ENCODE results near the gene PSENEN. TPM values are rescaled to one million over a fixed set of nuclear protein-coding genes. Genes with fewer than 3 reads are reported as not detected.

Gene PSENEN
- total and polyA plus RNA-seq, 11 donors = 25.2 to 95.1 (median 42.3) TPM

DNA sequence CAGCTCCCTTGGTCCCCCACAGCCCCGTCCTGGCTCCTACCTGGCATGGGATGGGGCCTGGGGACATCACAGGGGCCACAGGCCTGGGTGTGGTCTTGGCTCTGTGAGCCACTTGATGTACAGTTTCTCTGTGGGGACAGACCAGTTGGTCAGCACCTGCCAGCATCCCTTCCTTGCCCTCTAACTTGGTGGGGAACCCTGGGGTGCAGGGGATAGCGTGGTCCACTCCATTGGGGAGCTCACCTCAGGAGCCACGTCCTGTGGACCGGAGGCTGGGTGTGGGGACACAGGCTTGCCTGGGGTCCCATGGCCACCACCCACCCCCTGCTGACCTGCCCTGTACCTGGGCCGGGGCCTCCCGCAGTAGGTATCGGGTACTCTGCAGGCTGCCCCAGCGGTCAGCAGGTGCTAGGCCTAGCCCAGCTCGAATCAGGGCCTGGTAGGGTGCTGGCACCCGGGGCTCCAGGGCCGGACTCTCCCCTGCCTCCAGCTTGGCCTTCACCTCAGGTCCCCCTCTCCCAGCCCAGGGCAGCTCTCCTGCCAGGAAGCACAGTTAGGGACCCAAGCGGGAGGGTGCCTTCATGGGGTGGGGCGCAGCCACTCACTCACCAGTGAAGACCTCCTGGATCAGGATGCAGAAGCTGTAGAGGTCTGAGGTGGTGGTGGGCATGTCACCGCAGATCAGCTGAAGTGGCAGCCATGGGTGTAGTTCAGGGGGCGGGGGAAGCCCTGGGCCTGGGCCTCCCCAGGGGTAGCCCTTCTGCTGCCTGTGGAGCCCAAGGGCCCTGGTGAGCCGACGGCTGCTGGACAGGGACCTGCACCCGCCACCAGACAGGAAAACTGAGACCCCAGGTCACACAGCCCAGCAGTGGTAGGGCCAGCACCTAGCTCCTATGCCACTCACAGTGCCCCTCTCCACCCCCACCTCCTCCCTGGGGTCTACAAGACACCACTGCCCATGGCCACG, 44.8 kb downstream of the PSENEN start:
- WGBS, 4 donors = 82 to 91% (median 87%) methylated on average over 7 to 19 of the region's 19 CpGs
- Histone ChIP-seq H3K27me3 (peaks cover 0 to 4% (median 0%) of the 10 kb centered on the region in 9 donors), H3K9me3 (no peaks in the 10 kb centered on the region), H3K36me3 (peaks cover 0 to 2% (median 0%) of the 10 kb centered on the region in 9 donors), H3K4me1 (no peaks in the 10 kb centered on the region), H3K27ac (no peak overlapping the region), H3K4me3 (no peak overlapping the region)
- TF ChIP-seq POLR2A (IDR thresholded peaks at IDR 0.05) = no peak
- TF ChIP-seq, protein P1, sequence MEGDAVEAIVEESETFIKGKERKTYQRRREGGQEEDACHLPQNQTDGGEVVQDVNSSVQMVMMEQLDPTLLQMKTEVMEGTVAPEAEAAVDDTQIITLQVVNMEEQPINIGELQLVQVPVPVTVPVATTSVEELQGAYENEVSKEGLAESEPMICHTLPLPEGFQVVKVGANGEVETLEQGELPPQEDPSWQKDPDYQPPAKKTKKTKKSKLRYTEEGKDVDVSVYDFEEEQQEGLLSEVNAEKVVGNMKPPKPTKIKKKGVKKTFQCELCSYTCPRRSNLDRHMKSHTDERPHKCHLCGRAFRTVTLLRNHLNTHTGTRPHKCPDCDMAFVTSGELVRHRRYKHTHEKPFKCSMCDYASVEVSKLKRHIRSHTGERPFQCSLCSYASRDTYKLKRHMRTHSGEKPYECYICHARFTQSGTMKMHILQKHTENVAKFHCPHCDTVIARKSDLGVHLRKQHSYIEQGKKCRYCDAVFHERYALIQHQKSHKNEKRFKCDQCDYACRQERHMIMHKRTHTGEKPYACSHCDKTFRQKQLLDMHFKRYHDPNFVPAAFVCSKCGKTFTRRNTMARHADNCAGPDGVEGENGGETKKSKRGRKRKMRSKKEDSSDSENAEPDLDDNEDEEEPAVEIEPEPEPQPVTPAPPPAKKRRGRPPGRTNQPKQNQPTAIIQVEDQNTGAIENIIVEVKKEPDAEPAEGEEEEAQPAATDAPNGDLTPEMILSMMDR (IDR thresholded peaks at IDR 0.05) = no peak
- DNase-seq (no peak), ATAC-seq (peak in 1 of 4 donors; percentile 15)
- intact Hi-C loops (cut with DNase I) = loop anchor here in 1 of 10 donors (10.0 kb wide), 1 partner anchor 85 kb away; no protein-coding TSS in a partner anchor

DNA sequence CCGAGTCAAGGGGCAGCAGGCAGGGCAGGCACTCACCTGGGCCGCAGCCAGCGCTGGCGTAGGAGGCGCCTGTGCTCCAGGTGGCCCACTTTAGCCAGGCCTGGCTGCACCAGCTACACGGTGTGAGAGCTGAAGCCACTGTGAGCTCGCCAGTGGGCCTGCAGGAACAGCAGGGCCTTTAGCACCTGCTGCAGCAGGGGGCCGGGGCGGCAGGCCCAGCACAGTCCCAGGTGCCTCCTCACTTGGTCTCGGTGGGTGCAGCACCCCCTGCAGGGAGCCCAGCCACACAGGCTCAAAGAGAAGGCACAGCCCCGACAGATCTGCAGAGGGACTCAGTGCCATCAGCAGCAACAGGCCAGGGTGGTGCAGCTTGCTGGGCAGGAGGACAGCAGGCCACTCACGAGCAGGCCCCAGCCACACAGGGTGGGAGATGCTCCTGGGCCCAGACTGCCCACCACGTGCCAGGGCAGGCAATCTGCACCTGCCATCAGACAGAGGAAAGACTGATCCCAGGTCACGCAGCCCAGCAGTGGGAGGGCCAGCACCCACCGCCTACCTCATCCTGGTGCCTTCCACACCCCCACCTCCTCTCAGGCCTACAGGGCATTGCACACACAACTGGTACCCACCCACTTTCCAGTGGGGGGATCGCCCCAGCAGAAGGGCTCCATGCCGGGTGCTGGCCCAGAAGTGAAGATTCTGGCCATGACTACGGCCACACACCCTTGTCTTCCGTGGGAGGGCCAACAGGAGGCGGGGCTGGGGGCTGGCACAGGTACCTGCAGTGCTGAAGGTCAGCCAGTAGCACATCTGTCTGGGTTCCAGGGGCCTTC, 45.7 kb downstream of the PSENEN start:
- TF ChIP-seq, protein P1 (IDR thresholded peaks at IDR 0.05) = no peak
- TF ChIP-seq POLR2A (IDR thresholded peaks at IDR 0.05) = no peak
- Histone ChIP-seq H3K9me3 (no peaks in the 10 kb centered on the region), H3K4me1 (no peaks in the 10 kb centered on the region), H3K36me3 (no peaks in the 10 kb centered on the region), H3K4me3 (no peak overlapping the region), H3K27me3 (peaks cover 0 to 8% (median 0%) of the 10 kb centered on the region in 9 donors), H3K27ac (no peak overlapping the region)
- intact Hi-C loops (cut with DNase I) = no loop called here
- ATAC-seq = no peak
- DNase-seq = no peak
- WGBS, 4 donors = 60 to 68% (median 64%) methylated on average over 14 to 20 of the region's 20 CpGs

DNA sequence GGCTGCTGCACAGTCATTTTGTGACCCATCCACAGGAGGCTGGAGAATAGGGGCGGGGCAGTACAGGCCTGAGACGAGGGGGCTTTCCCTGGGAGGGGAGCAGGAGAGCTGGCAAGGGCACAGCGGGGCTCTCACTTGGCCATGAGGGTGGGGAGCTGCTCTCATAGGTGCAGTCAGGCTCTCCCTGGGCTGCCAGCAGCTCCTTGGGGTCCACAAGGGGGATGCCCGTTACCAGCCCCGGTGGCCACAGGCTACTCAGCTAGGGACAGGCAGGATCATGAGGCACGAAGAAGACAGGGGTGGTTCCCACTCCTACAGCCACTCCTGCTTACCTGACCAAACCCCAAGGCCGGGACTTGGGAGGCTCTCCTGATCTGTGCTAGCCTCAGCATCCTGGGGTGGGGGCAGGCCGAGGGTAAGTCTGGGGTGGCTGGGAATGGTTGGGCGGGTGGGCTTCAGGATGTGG, 46.4 kb downstream of the PSENEN start:
- 83 to 90% (median 85%) methylated on average over 4 to 9 of the region's 9 CpGs for WGBS, 4 donors
- Histone ChIP-seq H3K9me3 (no peaks in the 10 kb centered on the region), H3K27me3 (peaks cover 0 to 14% (median 5%) of the 10 kb centered on the region in 9 donors), H3K27ac (no peak overlapping the region), H3K4me3 (no peak overlapping the region), H3K4me1 (no peaks in the 10 kb centered on the region), H3K36me3 (no peaks in the 10 kb centered on the region)
- intact Hi-C loops (cut with DNase I) = no loop called here
- DNase-seq = no peak
- no peak for ATAC-seq
- TF ChIP-seq POLR2A (IDR thresholded peaks at IDR 0.05) = no peak
- TF ChIP-seq, protein P1 (IDR thresholded peaks at IDR 0.05) = no peak
